ENCODE results near the gene ZNF888. TPM values are rescaled to one million over a fixed set of nuclear protein-coding genes. Genes with fewer than 3 reads are reported as not detected.
"Not testable (repeated sequence)": the region's sequence is repeated elsewhere in the genome, so short reads cannot be mapped to it uniquely, and the experiment has no call there.

Gene ZNF888
- total RNA-seq, 4 donors from 2014 or later = 2.5 to 3.7 (median 3.1) TPM

- not testable (repeated sequence) for H3K27me3 ChIP-seq
- TF ChIP-seq POLR2AphosphoS5 (IDR thresholded peaks at IDR 0.05) = peak; percentile 65 to 89
- peak; percentile 29 for TF ChIP-seq POLR2A (IDR thresholded peaks at IDR 0.05; ENCODE audit: low read depth)
Measured at GRCh38 chr19:52857378-52858191, 65.6 kb downstream of the ZNF888 start, which contains the start of gene ZNF468. Gene ZNF468 (minus strand): TSS chr19:52857619. CDS start chr19:52854272, 3,347 bp downstream.

DNA sequence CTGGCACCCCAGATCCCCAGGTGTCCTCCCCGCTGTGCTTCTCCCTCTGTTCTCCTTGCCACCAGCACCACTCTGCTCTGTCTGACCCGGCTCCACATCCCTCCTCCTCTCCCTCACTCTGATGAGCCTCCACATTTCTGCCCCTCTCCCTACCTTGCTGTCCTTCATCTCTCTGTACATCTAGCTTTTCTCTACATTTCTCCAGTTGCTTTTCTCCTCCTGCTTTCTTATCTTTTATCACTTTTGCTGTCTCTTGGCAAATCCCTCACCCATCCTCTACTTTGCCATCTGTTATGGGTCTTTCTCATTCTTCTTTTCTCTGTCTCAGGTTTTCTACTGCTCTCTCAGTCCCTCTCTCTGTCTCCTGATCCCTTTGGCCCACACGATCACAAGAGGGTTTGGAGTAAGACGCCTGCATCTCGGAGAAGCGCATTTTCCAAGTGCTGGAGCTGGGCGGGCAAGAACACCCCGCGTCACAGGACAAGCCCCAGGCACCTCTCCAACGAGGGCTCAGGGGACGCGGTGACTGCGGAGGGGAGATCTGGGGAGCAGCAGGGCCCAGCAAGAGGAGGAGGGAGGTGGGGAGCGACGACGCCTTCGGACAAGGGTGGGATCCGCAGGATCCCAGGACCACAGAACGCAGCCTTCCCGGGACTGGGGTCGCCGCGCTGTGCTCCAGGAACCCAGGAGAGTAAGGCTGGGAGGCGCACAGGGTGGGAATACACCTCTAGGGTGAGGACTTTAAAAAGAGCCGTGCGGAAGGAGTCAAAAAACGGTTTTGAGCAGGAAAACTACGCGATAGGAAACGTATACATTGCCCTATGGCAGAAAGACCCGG, 66.5 kb downstream of the ZNF888 start:
- H3K36me3 ChIP-seq = peaks cover 18 to 26% (median 23%) of the 10 kb centered on the region in 4 donors
- peak overlapping the region; percentile 67 to 75 (median 70) for H3K4me3 ChIP-seq
- intact Hi-C loops (cut with DNase I) = loop anchor here (5.0 kb wide), 1 partner anchor 34 kb away; the partner anchor contains the start of gene ZNF28
- 5% methylated on average over 18 of the region's 31 CpGs for WGBS
- H3K4me1 ChIP-seq = peaks cover 0 to 15% (median 14%) of the 10 kb centered on the region in 4 donors
- not testable (repeated sequence) for H3K9me3 ChIP-seq; H3K27me3 ChIP-seq; DNase-seq (ENCODE audit: extremely low spot score)
- peak overlapping the region; percentile 67 to 82 (median 77) for H3K27ac ChIP-seq (replicated peaks in 1 of 4)

More at GRCh38 chr19:52857378-52858191, 65.6 kb downstream of the ZNF888 start, which contains the start of gene ZNF468:
- Histone ChIP-seq H3K36me3 (peaks cover 14 to 18% (median 15%) of the 10 kb centered on the region in 4 donors), H3K4me1 (peaks cover 0 to 15% (median 14%) of the 10 kb centered on the region in 4 donors), H3K27ac (replicated peaks in 1 of 4) (peak within 1 kb of the TSS; percentile 67 to 82 (median 77)), H3K4me3 (peak within 1 kb of the TSS; percentile 67 to 75 (median 70))
- DNase-seq (ENCODE audit: extremely low spot score) = peak; percentile 94
- intact Hi-C loops (cut with DNase I) = loop anchor here (5.0 kb wide), 1 partner anchor 35 kb away; the partner anchor contains the start of gene ZNF28
- H3K9me3 ChIP-seq = not testable (repeated sequence)
- 4% methylated on average over 37 of the region's 43 CpGs for WGBS

Small RNA genes lying within 50 kb of the gene (small RNA-seq; reads per million reads assigned to genes)
- gene ZNF320 = 0 to 0.51 (median 0) reads per million in 3 donors

Other genes starting within 250 kb of the ZNF888 start
- gene ZNF611, start 188.4 kb downstream of the ZNF888 start, total RNA-seq = 1 to 10 TPM; 7.3 to 9.6 (median 7.6) TPM
- 10 to 100 TPM in 1 of 4 donors, 1 to 10 TPM in 3; 4.8 to 15.0 (median 5.5) TPM for gene ZNF600, start 136.6 kb downstream of the ZNF888 start, total RNA-seq
- 10 to 100 TPM in 3 of 4 donors, 1 to 10 TPM in 1; 5.9 to 15.0 (median 11.0) TPM for gene ZNF28, start 101.8 kb downstream of the ZNF888 start, total RNA-seq
- 10 to 100 TPM in 2 of 4 donors, 1 to 10 TPM in 2; 7.5 to 13.3 (median 11.0) TPM for gene ZNF468, start 65.8 kb downstream of the ZNF888 start, total RNA-seq
- 10 to 100 TPM in 2 of 4 donors, 1 to 10 TPM in 2; 4.2 to 11.6 (median 10.2) TPM for gene ZNF320, start 25.8 kb downstream of the ZNF888 start, total RNA-seq
- gene ZNF816, start 39.5 kb upstream of the ZNF888 start, total RNA-seq = 10 to 100 TPM in 1 of 4 donors, 1 to 10 TPM in 3; 4.0 to 12.9 (median 6.0) TPM
- not detected for gene ERVV-1, start 90.5 kb upstream of the ZNF888 start, total RNA-seq
- gene ERVV-2, start 121.3 kb upstream of the ZNF888 start, total RNA-seq = not detected
- gene ZNF160, start 180.0 kb upstream of the ZNF888 start, total RNA-seq = 10 to 100 TPM; 25.3 to 40.3 (median 27.1) TPM
- gene ZNF415, start 209.5 kb upstream of the ZNF888 start, total RNA-seq = 10 to 100 TPM in 3 of 4 donors, 1 to 10 TPM in 1; 9.1 to 18.1 (median 13.4) TPM
- 10 to 100 TPM in 1 of 4 donors, 1 to 10 TPM in 3; 7.1 to 11.3 (median 8.5) TPM for gene ZNF347, start 235.6 kb upstream of the ZNF888 start, total RNA-seq

Measured in esophagus muscularis mucosa (tissue), 4 donors.